Large intestine (tissue), 3 donors: Measurements from ENCODE around the gene BAHD1. TPM values are rescaled to one million over a fixed set of nuclear protein-coding genes. Genes with fewer than 3 reads are reported as not detected.

Experiments used
- DNase-seq, 2 donors: peaks; one replicate each; pipeline versions ENCODE4 v3.0.0 to v3.0.0-alpha.2; 2013
- H3K27ac ChIP-seq: one replicate; pipeline ENCODE4 v1.5.1; 2013; ENCODE audit warnings: low read length
- H3K27me3 ChIP-seq: 2 replicates; pipeline ENCODE4 v1.6.1; 2013; ENCODE audit warnings: low read length; ENCODE audit not compliant: control insufficient read depth, insufficient read depth
- H3K36me3 ChIP-seq: 2 replicates; pipeline ENCODE4 v1.6.1; 2013; ENCODE audit warnings: low read length; ENCODE audit not compliant: control insufficient read depth, insufficient read depth
- H3K4me1 ChIP-seq: one replicate; pipeline ENCODE4 v1.6.1; 2013; ENCODE audit warnings: low read length; ENCODE audit not compliant: control insufficient read depth, insufficient read depth
- H3K4me3 ChIP-seq: one replicate; pipeline ENCODE4 v1.5.1; 2013; ENCODE audit warnings: low read length
- H3K9me3 ChIP-seq: one replicate; pipeline ENCODE4 v1.6.1; 2013; ENCODE audit warnings: mild to moderate bottlenecking, low read depth, low read length, moderate library complexity; ENCODE audit not compliant: control insufficient read depth
- WGBS: methylation state at CpG from one replicate; pipeline ENCODE4 v1.1.5; 2013; ENCODE audit warnings: low lambda C conversion rate; ENCODE audit not compliant: insufficient coverage; 5-methylcytosine and 5-hydroxymethylcytosine counted together
- polyA plus RNA-seq: library from polyadenylated mRNA; unstranded; fragments of 120-200 nt; gene quantifications from one replicate; pipeline ENCODE4 v1.2.1, GENCODE V29; 2013

Gene BAHD1
- polyA plus RNA-seq, 1 donor: 28.1 TPM

DNA sequence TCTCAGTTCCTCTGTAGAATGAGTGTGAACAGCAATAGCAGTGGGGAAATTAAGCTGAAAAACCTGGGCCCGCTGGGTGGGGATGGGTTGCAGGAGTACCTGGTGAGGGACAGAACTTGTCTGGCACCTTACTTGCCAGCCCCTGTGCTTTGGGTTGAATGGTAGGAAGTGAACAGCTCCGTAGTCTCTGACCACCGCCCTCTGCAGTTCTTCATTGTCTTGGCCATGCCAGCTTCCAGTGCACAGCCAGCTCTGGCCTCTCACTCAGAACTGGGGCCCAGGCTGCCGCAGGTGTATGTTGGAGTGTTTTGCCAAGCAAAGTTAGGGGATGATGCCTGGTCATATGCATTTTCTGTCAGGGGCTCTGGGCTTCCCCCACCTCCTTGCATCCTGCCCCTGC, 16.0 kb downstream of the BAHD1 start:
- Histone ChIP-seq H3K4me3 (no peak overlapping the region), H3K9me3 (no peaks in the 10 kb centered on the region), H3K27me3 (no peaks in the 10 kb centered on the region), H3K36me3 (peaks cover 20% of the 10 kb centered on the region), H3K4me1 (peaks cover 52% of the 10 kb centered on the region), H3K27ac (no peak overlapping the region)
- DNase-seq: no peak
- no CpG with 5 or more reads among the region's 4 CpGs for WGBS

DNA sequence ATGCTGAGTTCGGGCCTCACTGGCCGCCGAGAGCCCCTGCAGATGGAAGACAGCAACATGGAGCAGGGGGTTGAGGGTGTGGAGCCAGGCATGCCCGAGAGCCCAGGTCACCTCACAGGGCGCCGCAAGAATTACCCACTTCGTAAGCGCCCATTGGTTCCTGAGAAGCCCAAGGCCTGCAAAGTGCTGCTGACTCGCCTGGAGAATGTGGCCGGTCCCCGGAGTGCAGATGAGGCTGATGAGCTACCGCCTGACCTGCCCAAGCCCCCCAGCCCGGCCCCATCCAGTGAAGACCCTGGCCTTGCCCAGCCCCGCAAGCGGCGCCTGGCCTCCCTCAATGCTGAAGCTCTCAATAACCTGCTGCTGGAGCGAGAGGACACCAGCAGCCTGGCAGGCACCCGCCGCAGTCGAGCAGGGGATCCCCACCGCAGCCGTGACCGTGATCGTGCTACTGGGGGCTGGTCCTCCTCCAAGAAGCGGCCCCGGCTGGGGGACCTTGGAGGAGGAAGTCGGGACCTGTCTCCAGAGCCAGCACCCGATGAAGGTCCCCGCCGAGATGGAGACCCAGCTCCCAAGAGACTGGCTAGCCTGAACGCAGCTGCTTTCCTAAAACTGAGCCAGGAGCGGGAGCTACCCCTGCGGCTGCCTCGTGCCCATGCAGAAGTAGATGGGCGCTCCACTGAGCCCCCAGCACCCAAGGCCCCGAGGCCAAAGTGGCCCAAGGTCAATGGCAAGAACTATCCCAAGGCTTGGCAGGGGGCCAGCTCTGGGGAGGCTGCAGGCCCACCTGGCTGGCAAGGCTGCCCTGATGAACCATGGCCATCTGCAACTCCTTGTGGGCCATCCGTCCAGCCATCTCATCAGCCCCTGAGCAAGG, 18.0 kb downstream of the BAHD1 start:
- WGBS: no CpG with 5 or more reads among the region's 37 CpGs
- no peak for DNase-seq
- H3K4me3 ChIP-seq: no peak overlapping the region
- H3K36me3 ChIP-seq: peaks cover 39% of the 10 kb centered on the region
- peaks cover 33% of the 10 kb centered on the region for H3K4me1 ChIP-seq
- H3K27ac ChIP-seq: no peak overlapping the region
- H3K27me3 ChIP-seq: no peaks in the 10 kb centered on the region
- H3K9me3 ChIP-seq: no peaks in the 10 kb centered on the region

DNA sequence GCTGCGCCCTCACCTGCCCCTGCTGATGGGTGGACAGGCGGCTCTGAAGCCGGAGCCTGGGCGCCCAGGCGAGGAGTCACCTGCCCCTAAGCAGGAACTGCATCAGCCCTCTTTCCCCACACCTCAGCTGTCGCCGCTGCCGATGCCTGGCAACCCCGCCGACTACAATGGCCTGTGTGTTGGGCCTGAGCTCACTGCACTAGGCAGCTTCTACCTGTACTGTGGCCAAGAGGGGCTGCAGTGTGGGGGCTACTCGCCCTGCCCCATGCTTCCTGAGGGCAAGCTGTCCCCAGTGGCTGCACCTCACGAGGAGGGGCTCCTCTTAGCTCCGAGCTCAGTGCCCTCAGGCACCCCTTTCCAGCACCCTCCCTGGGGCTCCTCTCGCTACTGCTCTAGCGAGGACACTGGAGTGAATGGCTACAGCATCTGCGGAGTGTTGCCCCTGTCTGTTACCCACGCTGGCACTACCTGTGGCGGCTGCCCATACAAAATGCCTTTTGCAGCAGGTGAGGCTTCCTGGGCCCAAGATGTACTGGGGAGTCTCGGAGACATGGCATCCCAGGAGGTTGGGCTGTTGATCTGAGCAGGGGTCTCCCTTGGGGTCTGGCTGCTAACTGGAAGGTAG, 18.8 kb downstream of the BAHD1 start:
- no peaks in the 10 kb centered on the region for H3K9me3 ChIP-seq
- H3K27me3 ChIP-seq: no peaks in the 10 kb centered on the region
- no peak for DNase-seq
- WGBS: no CpG with 5 or more reads among the region's 19 CpGs
- H3K4me3 ChIP-seq: no peak overlapping the region
- peaks cover 47% of the 10 kb centered on the region for H3K36me3 ChIP-seq
- no peak overlapping the region for H3K27ac ChIP-seq
- H3K4me1 ChIP-seq: peaks cover 27% of the 10 kb centered on the region

DNA sequence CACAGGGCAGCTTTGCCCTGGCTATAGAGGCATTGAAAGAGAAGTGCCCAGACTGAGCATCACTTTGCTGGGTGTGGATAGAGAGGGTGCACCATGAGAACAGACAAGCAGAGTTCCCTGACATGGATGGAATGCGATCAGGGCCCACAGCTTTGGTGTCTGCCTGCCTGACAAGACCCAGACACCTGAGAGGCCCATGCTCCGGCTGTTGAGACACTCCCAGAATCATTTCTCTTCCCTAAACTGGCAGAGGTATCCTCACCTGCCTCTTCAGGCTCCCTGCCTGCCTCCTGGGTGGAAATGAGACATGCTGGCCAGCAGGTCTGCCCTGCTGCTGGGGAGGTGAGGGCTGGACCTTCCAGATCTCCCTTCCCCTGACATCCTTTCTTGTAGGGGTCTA, 19.7 kb downstream of the BAHD1 start:
- WGBS: no CpG with 5 or more reads among the region's 2 CpGs
- no peak for DNase-seq
- Histone ChIP-seq H3K4me1 (peaks cover 18% of the 10 kb centered on the region), H3K36me3 (peaks cover 56% of the 10 kb centered on the region), H3K9me3 (no peaks in the 10 kb centered on the region), H3K27me3 (no peaks in the 10 kb centered on the region), H3K27ac (no peak overlapping the region), H3K4me3 (no peak overlapping the region)

DNA sequence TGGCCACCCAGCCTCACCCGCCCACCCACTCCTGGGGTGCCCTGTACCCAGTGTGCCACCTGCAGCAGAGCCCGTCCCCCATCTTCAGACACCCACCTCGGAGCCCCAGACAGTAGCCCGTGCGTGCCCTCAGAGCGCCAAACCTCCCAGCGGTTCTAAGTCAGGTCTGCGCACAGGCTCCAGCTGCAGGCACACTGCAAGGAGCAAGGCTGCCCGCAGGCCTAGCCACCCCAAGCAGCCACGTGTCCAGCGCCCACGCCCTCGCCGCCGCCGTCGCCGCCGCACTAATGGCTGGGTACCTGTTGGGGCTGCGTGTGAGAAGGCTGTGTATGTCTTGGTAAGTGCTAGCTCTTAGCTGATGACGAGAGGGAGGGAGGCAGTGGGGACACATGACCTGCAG, 21.2 kb downstream of the BAHD1 start:
- Histone ChIP-seq H3K36me3 (peaks cover 70% of the 10 kb centered on the region), H3K9me3 (no peaks in the 10 kb centered on the region), H3K4me1 (peaks cover 3% of the 10 kb centered on the region), H3K27me3 (no peaks in the 10 kb centered on the region), H3K4me3 (no peak overlapping the region), H3K27ac (no peak overlapping the region)
- WGBS: no CpG with 5 or more reads among the region's 21 CpGs
- no peak for DNase-seq

DNA sequence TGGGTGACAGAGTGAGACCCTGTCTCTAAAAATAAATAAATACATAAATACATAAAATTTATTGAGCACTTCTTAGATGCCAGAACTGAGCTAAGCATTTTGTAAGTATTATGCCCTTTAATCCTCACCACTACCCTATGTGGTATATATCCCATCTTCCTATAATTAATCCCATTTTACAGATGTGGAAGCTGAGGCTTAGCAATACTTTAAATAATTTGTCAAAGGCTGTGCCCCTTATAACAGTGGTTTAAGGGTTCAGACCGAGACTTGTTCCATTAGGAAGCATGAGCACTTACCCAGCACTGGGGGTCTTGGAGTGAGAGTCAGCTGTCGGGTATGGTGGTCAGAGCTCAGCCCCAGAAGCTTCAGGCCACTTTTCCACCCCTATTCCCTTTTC, 22.5 kb downstream of the BAHD1 start:
- Histone ChIP-seq H3K36me3 (peaks cover 80% of the 10 kb centered on the region), H3K4me1 (no peaks in the 10 kb centered on the region), H3K4me3 (no peak overlapping the region), H3K27ac (no peak overlapping the region), H3K9me3 (no peaks in the 10 kb centered on the region), H3K27me3 (no peaks in the 10 kb centered on the region)
- DNase-seq: no peak
- no CpG with 5 or more reads among the region's 2 CpGs for WGBS

DNA sequence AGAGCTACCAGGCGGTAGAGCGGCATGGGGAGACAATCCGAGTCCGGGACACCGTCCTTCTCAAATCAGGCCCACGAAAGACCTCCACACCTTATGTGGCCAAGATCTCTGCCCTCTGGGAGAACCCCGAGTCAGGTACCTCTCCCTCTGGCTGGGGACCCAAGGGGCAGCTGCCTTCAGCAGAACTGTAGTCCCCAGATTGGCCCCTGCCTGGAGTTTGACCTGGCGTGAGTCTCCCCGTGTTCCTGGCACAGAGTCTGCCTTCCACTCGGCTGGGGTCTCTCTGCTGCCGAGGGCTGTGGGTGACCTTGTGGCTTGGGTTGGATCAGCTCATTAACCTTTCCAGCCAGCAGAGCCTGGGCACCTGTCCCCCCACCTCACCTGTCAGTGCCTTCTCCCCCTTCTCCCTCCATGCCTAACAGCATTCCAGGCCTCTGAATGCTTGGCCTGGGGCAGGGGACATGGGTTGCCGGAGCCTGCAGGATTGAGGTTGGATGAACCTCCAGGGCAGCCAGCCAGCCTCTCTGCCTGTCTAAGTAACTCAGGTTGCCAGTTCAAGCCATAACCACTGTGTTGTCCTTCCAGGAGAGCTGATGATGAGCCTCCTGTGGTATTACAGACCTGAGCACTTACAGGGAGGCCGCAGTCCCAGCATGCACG, 23.3 kb downstream of the BAHD1 start:
- no CpG with 5 or more reads among the region's 14 CpGs for WGBS
- Histone ChIP-seq H3K27ac (no peak overlapping the region), H3K36me3 (peaks cover 78% of the 10 kb centered on the region), H3K27me3 (no peaks in the 10 kb centered on the region), H3K4me3 (no peak overlapping the region), H3K9me3 (no peaks in the 10 kb centered on the region), H3K4me1 (no peaks in the 10 kb centered on the region)
- no peak for DNase-seq

DNA sequence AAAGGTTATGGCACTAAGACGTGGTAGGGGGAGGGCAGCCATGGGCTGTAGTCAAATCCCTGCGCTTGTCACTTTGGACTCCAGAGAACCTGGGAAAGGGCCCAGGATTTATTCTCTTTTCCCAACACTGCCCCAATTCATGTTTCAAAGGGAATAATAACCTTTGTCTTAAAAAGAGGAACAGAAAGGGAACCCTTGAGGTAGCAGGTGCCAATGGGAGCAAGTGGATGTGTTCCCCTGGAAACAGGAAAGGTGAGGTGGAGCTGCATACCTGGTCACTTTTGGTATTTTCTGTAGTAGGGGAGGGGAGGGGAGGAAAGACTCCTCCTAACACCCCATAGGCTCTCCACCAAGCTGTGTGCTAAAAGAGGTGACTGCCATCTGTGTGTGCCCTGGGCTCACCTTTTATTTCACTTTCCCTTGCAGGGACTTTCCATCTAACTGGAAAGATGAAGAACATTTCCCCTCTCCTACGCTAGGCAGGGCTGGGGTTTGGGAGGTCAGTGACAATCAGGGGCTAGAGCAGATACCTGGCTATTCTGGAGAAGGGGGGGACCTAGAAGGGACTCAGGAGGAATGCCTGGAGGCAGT, 23.9 kb downstream of the BAHD1 start:
- no peak overlapping the region for H3K27ac ChIP-seq
- H3K36me3 ChIP-seq: peaks cover 71% of the 10 kb centered on the region
- WGBS: no CpG with 5 or more reads among the region's 3 CpGs

DNA sequence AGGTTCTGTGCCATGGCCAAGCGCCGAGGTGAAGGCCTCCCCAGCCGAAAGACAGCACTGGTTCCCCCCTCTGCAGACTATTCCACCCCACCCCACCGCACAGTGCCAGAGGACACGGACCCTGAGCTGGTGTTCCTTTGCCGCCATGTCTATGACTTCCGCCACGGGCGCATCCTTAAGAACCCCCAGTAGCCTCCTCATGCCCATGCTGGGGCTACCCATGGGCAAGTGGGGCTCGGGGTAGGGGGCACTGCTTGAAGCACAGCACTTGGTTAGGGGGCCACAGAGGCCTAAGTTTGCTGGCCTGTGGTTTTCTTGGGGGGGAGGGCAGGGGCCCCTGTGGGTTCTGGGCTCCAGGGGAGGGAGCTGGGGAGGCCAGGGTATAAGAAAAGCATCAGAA, 25.2 kb downstream of the BAHD1 start:
- Histone ChIP-seq H3K4me3 (no peak overlapping the region), H3K27ac (no peak overlapping the region), H3K36me3 (peaks cover 62% of the 10 kb centered on the region), H3K9me3 (no peaks in the 10 kb centered on the region), H3K4me1 (peaks cover 3% of the 10 kb centered on the region), H3K27me3 (no peaks in the 10 kb centered on the region)
- no peak for DNase-seq
- no CpG with 5 or more reads among the region's 10 CpGs for WGBS

More for the DNA sequence above, 23.9 kb downstream of the BAHD1 start:
- Histone ChIP-seq H3K4me1 (no peaks in the 10 kb centered on the region), H3K9me3 (no peaks in the 10 kb centered on the region), H3K4me3 (no peak overlapping the region), H3K27me3 (no peaks in the 10 kb centered on the region)
- DNase-seq: no peak
